ENCODE measurements around the gene PPFIA2.

The PPFIA2 gene

DNA sequence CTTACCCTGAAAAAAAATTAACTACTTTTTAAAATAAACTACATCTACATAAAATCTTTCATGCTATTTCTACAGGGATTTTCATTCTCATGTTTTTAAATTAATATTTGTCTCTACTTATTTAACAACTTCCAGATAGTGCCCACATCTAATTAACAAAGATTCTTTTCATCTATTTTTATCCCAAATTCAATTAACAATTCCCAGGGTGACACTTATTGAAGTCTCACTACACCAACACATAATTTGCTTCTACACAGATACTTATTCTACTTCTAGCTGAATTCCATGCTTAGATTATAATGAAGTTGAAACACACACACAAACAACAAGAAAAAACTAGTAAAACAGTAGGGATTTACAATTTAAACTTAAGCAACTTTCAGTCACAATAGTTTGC, 344.7 kb downstream of the PPFIA2 start:
- TF ChIP-seq, protein P1, sequence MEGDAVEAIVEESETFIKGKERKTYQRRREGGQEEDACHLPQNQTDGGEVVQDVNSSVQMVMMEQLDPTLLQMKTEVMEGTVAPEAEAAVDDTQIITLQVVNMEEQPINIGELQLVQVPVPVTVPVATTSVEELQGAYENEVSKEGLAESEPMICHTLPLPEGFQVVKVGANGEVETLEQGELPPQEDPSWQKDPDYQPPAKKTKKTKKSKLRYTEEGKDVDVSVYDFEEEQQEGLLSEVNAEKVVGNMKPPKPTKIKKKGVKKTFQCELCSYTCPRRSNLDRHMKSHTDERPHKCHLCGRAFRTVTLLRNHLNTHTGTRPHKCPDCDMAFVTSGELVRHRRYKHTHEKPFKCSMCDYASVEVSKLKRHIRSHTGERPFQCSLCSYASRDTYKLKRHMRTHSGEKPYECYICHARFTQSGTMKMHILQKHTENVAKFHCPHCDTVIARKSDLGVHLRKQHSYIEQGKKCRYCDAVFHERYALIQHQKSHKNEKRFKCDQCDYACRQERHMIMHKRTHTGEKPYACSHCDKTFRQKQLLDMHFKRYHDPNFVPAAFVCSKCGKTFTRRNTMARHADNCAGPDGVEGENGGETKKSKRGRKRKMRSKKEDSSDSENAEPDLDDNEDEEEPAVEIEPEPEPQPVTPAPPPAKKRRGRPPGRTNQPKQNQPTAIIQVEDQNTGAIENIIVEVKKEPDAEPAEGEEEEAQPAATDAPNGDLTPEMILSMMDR (IDR thresholded peaks at IDR 0.05) = no peak
- no peak for TF ChIP-seq ZFX (IDR thresholded peaks at IDR 0.05; ENCODE audit: borderline replicate concordance)
- H3K27ac ChIP-seq = no peak overlapping the region

DNA sequence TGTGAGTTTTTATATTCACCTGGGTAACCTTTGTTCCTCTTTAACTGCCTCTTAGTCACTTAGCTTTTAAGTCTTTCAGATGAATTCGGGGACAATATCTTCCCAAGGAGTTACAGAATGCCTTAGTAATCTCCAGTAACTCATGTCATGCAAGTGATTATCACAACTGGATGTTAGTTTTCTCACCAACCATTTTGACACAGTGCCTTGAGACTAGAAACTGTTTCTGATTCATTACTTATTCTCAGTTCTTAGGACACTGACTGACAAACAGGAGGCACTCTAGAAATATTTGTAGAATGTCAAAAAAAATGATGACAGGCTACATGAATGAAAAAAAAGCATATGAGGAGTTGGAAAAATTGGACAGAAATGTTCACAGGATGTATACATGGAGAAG, 346.2 kb downstream of the PPFIA2 start:
- TF ChIP-seq ZFX (IDR thresholded peaks at IDR 0.05; ENCODE audit: borderline replicate concordance) = no peak
- no peak overlapping the region for H3K27ac ChIP-seq

DNA sequence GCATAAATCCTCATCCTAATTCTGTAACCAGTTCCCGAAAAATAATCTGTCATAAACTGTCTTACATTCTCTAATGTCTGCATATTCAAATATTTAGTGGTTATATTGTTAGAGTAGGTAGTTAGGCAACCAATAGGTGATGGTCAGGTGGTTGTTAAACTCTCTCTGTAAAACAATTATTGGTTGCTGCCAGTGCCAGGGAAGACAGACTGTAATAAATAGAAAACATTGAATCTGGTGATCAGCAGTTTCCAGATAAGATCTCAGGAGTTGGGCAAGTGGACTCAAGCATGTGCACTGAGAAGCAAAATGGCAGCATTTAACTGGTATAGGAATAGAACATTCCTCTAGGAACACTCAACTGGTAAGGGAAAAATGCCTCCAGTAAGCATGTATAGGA, 355.8 kb downstream of the PPFIA2 start:
- TF ChIP-seq, protein P1 (IDR thresholded peaks at IDR 0.05) = no peak
- no peak overlapping the region for H3K27ac ChIP-seq

DNA sequence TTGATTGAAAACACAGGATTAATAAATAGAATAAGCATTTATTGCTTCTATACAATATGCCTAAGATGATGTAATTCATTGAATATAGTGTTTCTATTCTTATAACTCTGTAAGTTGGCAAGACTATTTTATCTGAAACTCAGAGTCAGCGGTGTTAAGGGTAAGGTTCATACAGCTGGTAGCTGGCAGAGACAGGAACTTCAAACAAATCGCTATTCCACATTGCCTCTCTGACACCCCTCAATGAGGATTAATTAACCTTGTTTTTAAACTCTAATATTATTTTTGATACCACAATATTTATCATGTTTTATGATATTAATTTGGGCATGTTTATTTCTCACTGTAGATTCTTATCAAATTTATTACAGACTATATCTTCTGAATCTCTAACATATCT, 357.9 kb downstream of the PPFIA2 start:
- TF ChIP-seq ZFX (IDR thresholded peaks at IDR 0.05; ENCODE audit: borderline replicate concordance) = no peak
- TF ChIP-seq, protein P1 (IDR thresholded peaks at IDR 0.05) = no peak
- H3K27ac ChIP-seq = peak overlapping the region; percentile 41

DNA sequence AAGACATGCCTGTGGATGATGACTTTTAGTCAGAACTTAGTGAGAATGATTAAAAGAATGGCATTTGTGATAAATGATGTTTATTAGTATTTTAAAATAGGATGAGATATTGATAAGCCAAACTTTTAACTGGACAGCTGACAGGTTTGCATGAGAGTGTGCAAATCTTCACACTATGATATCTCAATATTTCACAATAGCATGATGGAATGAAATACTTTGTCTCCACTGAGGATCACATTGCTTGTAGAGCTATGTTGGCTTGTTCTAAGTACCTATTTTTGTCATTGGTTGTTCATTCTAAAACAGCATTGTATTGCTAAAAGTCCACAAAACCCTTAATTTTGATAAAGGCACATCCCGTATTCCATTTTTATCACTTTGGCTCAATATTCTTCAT, 359.1 kb downstream of the PPFIA2 start:
- TF ChIP-seq, protein P1 (IDR thresholded peaks at IDR 0.05) = no peak
- no peak for TF ChIP-seq ZFX (IDR thresholded peaks at IDR 0.05; ENCODE audit: borderline replicate concordance)

DNA sequence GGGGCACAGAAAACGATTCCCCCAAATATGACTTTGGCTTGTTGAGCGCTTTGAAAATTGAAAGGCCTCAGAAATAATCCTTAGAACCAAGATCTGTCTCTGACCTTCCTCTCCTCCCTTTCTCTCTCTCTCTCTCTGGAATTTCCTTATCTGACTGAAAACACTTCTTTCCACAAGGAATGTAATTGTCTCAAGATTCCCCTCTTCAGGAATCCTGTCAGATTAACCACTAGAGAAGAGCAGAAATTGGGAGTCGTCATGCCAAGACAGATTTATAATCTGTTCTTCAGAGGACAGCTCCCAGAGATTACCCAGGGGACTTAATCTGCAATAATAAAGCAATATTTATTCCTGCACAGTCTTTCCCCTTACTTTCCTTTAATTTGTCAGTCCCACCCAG, 363.7 kb downstream of the PPFIA2 start:
- TF ChIP-seq ZFX (IDR thresholded peaks at IDR 0.05; ENCODE audit: borderline replicate concordance) = no peak
- TF ChIP-seq, protein P1 (IDR thresholded peaks at IDR 0.05) = no peak
- H3K27ac ChIP-seq = peak overlapping the region; percentile 40

More for the DNA sequence above, 359.1 kb downstream of the PPFIA2 start:
- peak overlapping the region; percentile 41 for H3K27ac ChIP-seq

DNA sequence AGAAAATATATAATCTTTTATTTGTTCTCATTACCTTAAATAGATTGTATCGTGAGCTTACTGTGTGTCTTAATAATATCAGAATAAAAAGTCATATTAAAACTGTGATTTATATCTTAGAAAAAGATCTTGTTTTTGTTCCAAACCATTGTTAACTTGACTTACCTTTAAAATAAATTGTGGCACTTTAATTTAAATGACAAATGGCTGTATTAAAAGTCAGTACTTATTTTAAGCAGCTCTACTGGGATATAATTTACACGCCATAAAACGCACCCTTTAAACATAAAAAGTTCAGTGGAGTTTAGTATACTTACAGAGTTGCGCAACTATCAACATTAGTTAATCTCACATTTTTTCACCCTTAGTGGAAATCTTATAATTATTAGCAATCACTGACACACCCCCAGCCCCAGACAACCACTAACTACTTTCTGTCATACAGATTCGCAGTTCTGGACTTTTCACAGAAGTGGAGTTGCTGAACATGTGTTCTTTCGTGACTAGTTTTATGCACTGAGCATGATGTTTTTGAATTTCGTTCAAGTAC, 369.5 kb downstream of the PPFIA2 start:
- no peak overlapping the region for H3K27ac ChIP-seq
- no peak for TF ChIP-seq ZFX (IDR thresholded peaks at IDR 0.05; ENCODE audit: borderline replicate concordance)
- TF ChIP-seq, protein P1 (IDR thresholded peaks at IDR 0.05) = no peak

DNA sequence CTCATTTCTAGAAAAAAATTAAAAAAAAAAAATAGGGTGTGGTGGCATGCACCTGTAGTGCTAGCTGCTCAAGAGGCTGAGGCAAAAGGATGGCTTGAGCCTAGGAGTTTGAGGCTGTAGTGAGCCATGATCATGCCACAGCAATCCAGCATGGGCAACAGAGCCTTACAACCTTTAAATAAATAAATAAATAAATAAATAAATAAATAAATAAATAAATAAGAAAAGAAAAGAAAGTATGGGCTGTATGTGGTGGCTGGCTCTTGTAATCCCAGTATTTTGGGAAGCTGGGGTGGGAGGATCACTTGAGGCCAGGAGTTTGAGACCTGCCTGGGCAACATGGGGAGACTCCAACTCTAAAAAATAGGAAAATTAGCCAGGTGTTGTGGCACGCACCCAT, 373.0 kb downstream of the PPFIA2 start:
- no peak overlapping the region for H3K27ac ChIP-seq
- TF ChIP-seq ZFX (IDR thresholded peaks at IDR 0.05; ENCODE audit: borderline replicate concordance) = no peak
- TF ChIP-seq, protein P1 (IDR thresholded peaks at IDR 0.05) = no peak
